Activated T-helper 17 cell treated with anti-CD3 and anti-CD28 coated beads, Interleukin-2, amount 50 U/mL, for 72 hours (primary cell): Measurements from ENCODE around the gene RBPJ. TPM values are rescaled to one million over a fixed set of nuclear protein-coding genes. Genes with fewer than 3 reads are reported as not detected.
A peak's percentile ranks its signal among the peaks of the same experiment; 100 is the strongest.
"Not testable (repeated sequence)": the region's sequence is repeated elsewhere in the genome, so short reads cannot be mapped to it uniquely, and the experiment has no call there.

Source experiments
- ATAC-seq: fragments of 150-1000 bp; cut with Tn5 transposase; replicated peaks from 2 replicates; pipeline ENCODE4 v1.10.0; 2021; ENCODE audit warnings: mild to moderate bottlenecking, moderate library complexity
- H3K27ac Mint-ChIP-seq: one replicate; pipeline ENCODE4 v1.8.0; 2022; ENCODE audit warnings: mixed read lengths
- H3K27me3 Mint-ChIP-seq: one replicate; pipeline ENCODE4 v1.8.0; 2022; ENCODE audit warnings: mixed read lengths
- H3K36me3 Mint-ChIP-seq: one replicate; pipeline ENCODE4 v1.8.0; 2022; ENCODE audit warnings: low read depth, mild to moderate bottlenecking, mixed read lengths
- H3K4me1 Mint-ChIP-seq: one replicate; pipeline ENCODE4 v1.8.0; 2022; ENCODE audit warnings: mixed read lengths
- H3K4me3 Mint-ChIP-seq: one replicate; pipeline ENCODE4 v1.8.0; 2022; ENCODE audit warnings: mild to moderate bottlenecking, mixed read lengths
- H3K9me3 Mint-ChIP-seq: one replicate; pipeline ENCODE4 v1.8.0; 2022; ENCODE audit warnings: mixed read lengths
- total RNA-seq, 2 donors: library from RNA; stranded (reverse); gene quantifications; one replicate each; pipeline ENCODE4 v1.2.3, GENCODE V29; 2022

The RBPJ gene
- total RNA-seq, 2 donors from 2014 or later = 238 to 481 TPM

GRCh38 chr4:26388671-26389070 is 67.9 kb downstream of the RBPJ start:
- Mint-ChIP-seq H3K27ac (peak overlapping the region; percentile 22), H3K36me3 (peaks cover 97% of the 10 kb centered on the region), H3K27me3 (no peaks in the 10 kb centered on the region), H3K9me3 (no peaks in the 10 kb centered on the region), H3K4me1 (peaks cover 19% of the 10 kb centered on the region), H3K4me3 (no peak overlapping the region)
- ATAC-seq = no peak

GRCh38 chr4:26397086-26397485 is 76.3 kb downstream of the RBPJ start:
- Mint-ChIP-seq H3K27ac (no peak overlapping the region), H3K9me3 (no peaks in the 10 kb centered on the region), H3K27me3 (no peaks in the 10 kb centered on the region), H3K36me3 (peaks cover 100% of the 10 kb centered on the region), H3K4me1 (peaks cover 18% of the 10 kb centered on the region), H3K4me3 (no peak overlapping the region)
- ATAC-seq = no peak

- Mint-ChIP-seq H3K4me3 (no peak overlapping the region), H3K9me3 (peaks cover 4% of the 10 kb centered on the region), H3K4me1 (peaks cover 33% of the 10 kb centered on the region), H3K27ac (no peak overlapping the region), H3K36me3 (peaks cover 100% of the 10 kb centered on the region), H3K27me3 (no peaks in the 10 kb centered on the region)
- no peak for ATAC-seq
Observed at GRCh38 chr4:26400132-26400531, 79.3 kb downstream of the RBPJ start.

- ATAC-seq, H3K4me3 Mint-ChIP-seq, H3K27me3 Mint-ChIP-seq, H3K9me3 Mint-ChIP-seq: not testable (repeated sequence)
- H3K27ac Mint-ChIP-seq = peak overlapping the region; percentile 24
- H3K4me1 Mint-ChIP-seq = peaks cover 26% of the 10 kb centered on the region
- H3K36me3 Mint-ChIP-seq = peaks cover 100% of the 10 kb centered on the region
Observed at GRCh38 chr4:26402017-26402416, 81.2 kb downstream of the RBPJ start.

GRCh38 chr4:26402458-26402857 is 81.6 kb downstream of the RBPJ start:
- no peak for ATAC-seq
- H3K36me3 Mint-ChIP-seq = peaks cover 100% of the 10 kb centered on the region
- H3K9me3 Mint-ChIP-seq = peaks cover 4% of the 10 kb centered on the region
- H3K27ac Mint-ChIP-seq = peak overlapping the region; percentile 24
- H3K4me1 Mint-ChIP-seq = peaks cover 26% of the 10 kb centered on the region
- H3K4me3 Mint-ChIP-seq = no peak overlapping the region
- no peaks in the 10 kb centered on the region for H3K27me3 Mint-ChIP-seq

- Mint-ChIP-seq H3K36me3 (peaks cover 98% of the 10 kb centered on the region), H3K27me3 (no peaks in the 10 kb centered on the region), H3K9me3 (peaks cover 4% of the 10 kb centered on the region), H3K4me3 (peak overlapping the region; percentile 18), H3K27ac (peak overlapping the region; percentile 73), H3K4me1 (peaks cover 26% of the 10 kb centered on the region)
- no peak for ATAC-seq
Observed at GRCh38 chr4:26404743-26405206, 84.0 kb downstream of the RBPJ start.

GRCh38 chr4:26406346-26406975 is 85.6 kb downstream of the RBPJ start:
- Mint-ChIP-seq H3K4me1 (peaks cover 26% of the 10 kb centered on the region), H3K27me3 (no peaks in the 10 kb centered on the region), H3K27ac (peak overlapping the region; percentile 90), H3K4me3 (peak overlapping the region; percentile 9), H3K9me3 (peaks cover 4% of the 10 kb centered on the region), H3K36me3 (peaks cover 97% of the 10 kb centered on the region)
- no peak for ATAC-seq

GRCh38 chr4:26407476-26407875 is 86.7 kb downstream of the RBPJ start:
- Mint-ChIP-seq H3K27ac (peak overlapping the region; percentile 90), H3K9me3 (peaks cover 4% of the 10 kb centered on the region), H3K4me3 (no peak overlapping the region), H3K4me1 (peaks cover 20% of the 10 kb centered on the region), H3K27me3 (no peaks in the 10 kb centered on the region), H3K36me3 (peaks cover 96% of the 10 kb centered on the region)
- no peak for ATAC-seq

GRCh38 chr4:26410385-26411293 is 89.8 kb downstream of the RBPJ start:
- no peaks in the 10 kb centered on the region for H3K9me3 Mint-ChIP-seq
- peak; percentile 47 for ATAC-seq
- no peak overlapping the region for H3K4me3 Mint-ChIP-seq

GRCh38 chr4:26412381-26413372 is 91.9 kb downstream of the RBPJ start:
- Mint-ChIP-seq H3K9me3 (no peaks in the 10 kb centered on the region), H3K27ac (no peak overlapping the region), H3K36me3 (peaks cover 96% of the 10 kb centered on the region), H3K27me3 (no peaks in the 10 kb centered on the region), H3K4me3 (no peak overlapping the region), H3K4me1 (no peaks in the 10 kb centered on the region)
- ATAC-seq = no peak

More at GRCh38 chr4:26410385-26411293, 89.8 kb downstream of the RBPJ start:
- Mint-ChIP-seq H3K36me3 (peaks cover 96% of the 10 kb centered on the region), H3K27ac (no peak overlapping the region), H3K4me1 (peaks cover 4% of the 10 kb centered on the region), H3K27me3 (no peaks in the 10 kb centered on the region)

- ATAC-seq = no peak
- no peaks in the 10 kb centered on the region for H3K27me3 Mint-ChIP-seq
- peaks cover 2% of the 10 kb centered on the region for H3K4me1 Mint-ChIP-seq
- H3K4me3 Mint-ChIP-seq = no peak overlapping the region
- H3K36me3 Mint-ChIP-seq = peaks cover 96% of the 10 kb centered on the region
- no peaks in the 10 kb centered on the region for H3K9me3 Mint-ChIP-seq
- no peak overlapping the region for H3K27ac Mint-ChIP-seq
Observed at GRCh38 chr4:26413582-26413981, 92.8 kb downstream of the RBPJ start.

- ATAC-seq = no peak
- H3K27ac Mint-ChIP-seq = no peak overlapping the region
Observed at GRCh38 chr4:26418107-26418506, 97.3 kb downstream of the RBPJ start.

GRCh38 chr4:26418850-26419249 is 98.0 kb downstream of the RBPJ start:
- H3K9me3 Mint-ChIP-seq = no peaks in the 10 kb centered on the region
- H3K4me1 Mint-ChIP-seq = peaks cover 13% of the 10 kb centered on the region
- H3K36me3 Mint-ChIP-seq = peaks cover 95% of the 10 kb centered on the region

More at GRCh38 chr4:26418107-26418506, 97.3 kb downstream of the RBPJ start:
- no peaks in the 10 kb centered on the region for H3K9me3 Mint-ChIP-seq
- peaks cover 13% of the 10 kb centered on the region for H3K4me1 Mint-ChIP-seq
- H3K4me3 Mint-ChIP-seq = no peak overlapping the region
- H3K36me3 Mint-ChIP-seq = peaks cover 95% of the 10 kb centered on the region
- H3K27me3 Mint-ChIP-seq = no peaks in the 10 kb centered on the region

GRCh38 chr4:26420438-26420837 is 99.6 kb downstream of the RBPJ start:
- H3K27me3 Mint-ChIP-seq = no peaks in the 10 kb centered on the region
- H3K4me1 Mint-ChIP-seq = peaks cover 13% of the 10 kb centered on the region
- H3K36me3 Mint-ChIP-seq = peaks cover 95% of the 10 kb centered on the region
- no peaks in the 10 kb centered on the region for H3K9me3 Mint-ChIP-seq
- ATAC-seq = no peak
- no peak overlapping the region for H3K4me3 Mint-ChIP-seq
- H3K27ac Mint-ChIP-seq = no peak overlapping the region

More at GRCh38 chr4:26418850-26419249, 98.0 kb downstream of the RBPJ start:
- ATAC-seq = no peak
- Mint-ChIP-seq H3K27ac (no peak overlapping the region), H3K27me3 (no peaks in the 10 kb centered on the region), H3K4me3 (no peak overlapping the region)
